HG03571 (cell line): Measurements from ENCODE around the gene ARFGEF3.

Experiments
- ATAC-seq: cut with Tn5 transposase; IDR thresholded peaks from one replicate; pipeline ENCODE4 v1.9.1; 2021; ENCODE audit not compliant: unreplicated experiment

ARFGEF3 gene

GRCh38 chr6:138297761-138298298 is 136.1 kb downstream of the ARFGEF3 start:
- ATAC-seq: no peak

GRCh38 chr6:138300469-138300868 is 138.7 kb downstream of the ARFGEF3 start:
- no peak for ATAC-seq

DNA sequence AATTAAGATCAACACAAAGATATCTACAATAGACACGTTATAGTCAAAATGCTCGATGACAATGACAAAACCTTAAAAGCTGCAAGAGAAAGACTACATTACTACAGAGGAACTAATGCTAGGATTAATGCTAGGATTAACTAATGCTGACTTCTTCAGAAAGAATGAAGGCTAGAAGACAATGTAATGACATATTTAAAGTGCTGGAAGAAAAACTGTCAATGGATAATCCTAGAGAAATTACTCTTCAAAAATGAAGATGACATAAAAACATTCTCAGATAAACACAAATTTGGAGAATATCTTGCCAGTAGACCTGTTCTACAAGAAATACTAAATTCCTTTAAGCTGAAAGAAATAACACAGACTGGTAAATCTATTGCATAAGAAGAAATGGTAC is 140.8 kb downstream of the ARFGEF3 start:
- no peak for ATAC-seq

- no peak for ATAC-seq
Observed at GRCh38 chr6:138307352-138307751, 145.6 kb downstream of the ARFGEF3 start.

DNA sequence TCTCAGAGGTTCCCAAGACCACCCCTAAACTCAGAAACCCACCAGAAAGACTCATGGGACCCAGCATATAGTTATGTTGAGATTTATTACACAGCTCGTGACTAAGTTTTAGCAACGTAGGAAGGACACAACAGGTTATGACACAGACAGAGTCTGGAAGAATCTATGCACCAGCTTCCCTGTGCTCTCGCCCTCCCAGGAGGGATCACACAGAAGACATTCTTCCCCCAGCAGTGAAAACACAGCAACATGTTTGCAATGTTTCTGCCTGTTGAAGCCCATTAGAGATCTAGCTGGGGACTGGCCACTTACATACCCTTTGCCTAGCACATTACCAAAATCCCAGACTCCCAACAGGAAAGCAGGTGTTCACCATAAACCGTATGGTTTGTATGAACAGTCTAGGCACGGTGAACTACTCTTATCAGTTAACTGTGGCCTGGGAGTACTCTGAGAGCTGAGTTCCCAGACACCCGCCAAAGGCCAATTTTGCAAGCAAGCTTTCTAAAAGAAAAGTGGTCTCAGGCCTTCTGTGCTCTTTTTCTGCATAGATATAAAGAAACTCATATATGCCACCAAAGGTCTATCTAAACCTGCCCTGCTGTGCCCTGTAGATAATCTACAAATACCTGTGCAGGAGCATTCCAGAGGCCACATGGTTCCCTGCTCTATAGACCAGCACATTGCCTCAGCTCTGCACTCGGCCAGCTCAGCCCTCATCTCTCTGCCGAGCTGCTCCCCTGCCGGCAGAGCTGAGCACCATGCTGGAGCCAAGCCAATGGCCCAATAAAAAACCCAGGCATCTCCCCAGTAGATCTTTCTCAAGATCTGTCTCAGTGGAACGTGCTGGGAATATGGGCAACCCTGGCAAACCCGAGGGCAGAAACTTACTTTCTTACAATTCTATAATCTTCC is 146.3 kb downstream of the ARFGEF3 start:
- ATAC-seq: no peak

DNA sequence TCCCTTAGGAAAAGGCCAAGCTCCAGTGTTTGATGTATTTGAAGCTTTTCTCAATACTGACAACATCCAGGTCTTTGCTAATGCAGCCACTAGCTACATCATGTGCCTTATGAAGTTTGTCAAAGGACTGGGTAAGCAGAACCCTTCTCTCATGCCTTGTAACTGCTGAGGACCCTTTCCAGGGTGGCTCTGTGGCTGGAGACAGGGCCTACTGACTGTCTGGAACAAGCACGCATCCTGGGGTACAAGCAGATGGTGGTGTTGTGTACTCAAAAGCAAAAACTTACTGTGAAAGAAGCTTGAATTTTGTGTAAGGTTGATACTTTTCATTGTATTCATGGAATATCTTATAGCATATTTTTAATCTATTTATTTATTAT is 147.0 kb downstream of the ARFGEF3 start:
- ATAC-seq: no peak

- ATAC-seq: no peak
Observed at GRCh38 chr6:138309695-138310094, 148.0 kb downstream of the ARFGEF3 start.

- ATAC-seq: no peak
Observed at GRCh38 chr6:138310294-138310693, 148.6 kb downstream of the ARFGEF3 start.

GRCh38 chr6:138310821-138311220 is 149.1 kb downstream of the ARFGEF3 start:
- no peak for ATAC-seq

- no peak for ATAC-seq
Observed at GRCh38 chr6:138311268-138311667, 149.5 kb downstream of the ARFGEF3 start.

GRCh38 chr6:138318741-138319375 is 157.1 kb downstream of the ARFGEF3 start:
- ATAC-seq: no peak

DNA sequence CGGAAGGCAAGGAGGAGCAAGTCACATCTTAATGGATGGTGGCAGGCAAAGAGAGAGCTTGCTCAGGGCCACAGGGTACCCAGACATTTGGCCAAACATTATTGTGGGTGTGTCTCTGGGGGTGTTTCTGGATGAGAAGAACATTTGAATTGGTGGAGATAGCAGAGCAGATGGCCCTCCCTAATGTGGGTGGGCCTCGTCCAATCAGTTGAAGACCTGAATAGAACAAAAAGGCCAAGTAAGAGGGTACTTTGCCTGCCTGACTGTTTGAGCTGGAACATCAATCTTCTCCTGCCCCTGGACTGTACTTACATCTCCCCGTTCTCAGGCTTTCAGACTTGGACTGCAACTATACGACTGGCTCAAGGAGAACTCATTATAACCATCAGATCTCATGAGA is 160.2 kb downstream of the ARFGEF3 start:
- no peak for ATAC-seq

DNA sequence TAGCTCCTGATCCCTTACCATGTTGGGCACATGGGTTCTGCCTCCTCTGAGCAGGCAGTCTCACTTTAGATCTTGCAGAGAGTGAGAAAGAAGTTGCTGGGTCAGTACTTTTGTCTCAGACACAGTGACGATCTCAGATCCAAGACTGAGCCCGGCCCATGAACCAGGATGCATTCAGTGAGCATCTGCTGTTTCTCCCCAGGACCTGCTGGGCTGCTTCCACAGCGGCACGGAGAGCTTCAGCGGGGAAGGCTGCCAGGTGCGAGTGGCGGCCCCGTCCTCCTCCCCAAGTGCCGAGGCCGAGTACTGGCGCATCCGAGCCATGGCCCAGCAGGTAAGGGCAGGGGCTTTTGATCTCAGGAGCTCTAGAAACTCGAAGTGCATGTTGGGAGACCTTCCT is 162.1 kb downstream of the ARFGEF3 start:
- ATAC-seq: no peak

GRCh38 chr6:138328210-138328609 is 166.5 kb downstream of the ARFGEF3 start:
- ATAC-seq: no peak

- no peak for ATAC-seq
Observed at GRCh38 chr6:138330763-138331162, 169.0 kb downstream of the ARFGEF3 start.

DNA sequence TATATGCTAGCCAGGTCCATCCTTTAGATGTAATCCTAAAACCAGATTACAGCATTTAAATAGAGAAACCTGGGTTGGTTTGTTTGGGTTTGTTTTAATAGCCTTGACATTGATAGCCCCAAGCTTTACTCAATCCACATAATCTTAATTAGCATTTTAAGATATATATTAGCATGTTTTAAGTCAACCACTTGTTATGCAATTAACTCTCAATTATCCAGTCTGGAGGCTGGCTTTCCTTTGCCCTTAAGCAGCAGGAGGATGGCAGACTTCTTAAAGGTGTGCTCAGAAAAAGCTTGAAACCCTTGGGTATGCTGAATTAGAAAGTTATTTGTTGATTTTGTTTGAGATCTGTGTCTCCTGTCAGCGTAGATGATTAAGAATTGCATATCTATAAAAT is 169.7 kb downstream of the ARFGEF3 start:
- ATAC-seq: no peak

DNA sequence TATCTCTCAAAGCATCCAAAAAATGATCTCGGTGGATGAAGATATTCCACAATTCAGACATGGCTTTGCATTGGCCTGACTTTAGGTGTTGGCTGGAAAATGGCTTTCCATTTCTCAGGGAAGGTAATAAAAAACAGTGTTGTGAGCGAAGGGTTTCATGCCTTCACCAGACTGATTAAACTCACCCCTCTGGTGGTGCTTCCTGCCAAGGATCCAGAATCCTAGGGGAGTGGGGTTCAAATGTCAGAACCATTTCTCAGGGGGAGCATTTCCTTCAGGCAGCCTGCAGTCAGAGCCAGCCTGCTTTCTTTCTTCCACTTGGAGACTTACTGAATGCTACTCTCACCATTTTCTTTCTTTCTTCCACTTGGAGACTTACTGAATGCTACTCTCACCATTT is 170.2 kb downstream of the ARFGEF3 start:
- ATAC-seq: no peak

DNA sequence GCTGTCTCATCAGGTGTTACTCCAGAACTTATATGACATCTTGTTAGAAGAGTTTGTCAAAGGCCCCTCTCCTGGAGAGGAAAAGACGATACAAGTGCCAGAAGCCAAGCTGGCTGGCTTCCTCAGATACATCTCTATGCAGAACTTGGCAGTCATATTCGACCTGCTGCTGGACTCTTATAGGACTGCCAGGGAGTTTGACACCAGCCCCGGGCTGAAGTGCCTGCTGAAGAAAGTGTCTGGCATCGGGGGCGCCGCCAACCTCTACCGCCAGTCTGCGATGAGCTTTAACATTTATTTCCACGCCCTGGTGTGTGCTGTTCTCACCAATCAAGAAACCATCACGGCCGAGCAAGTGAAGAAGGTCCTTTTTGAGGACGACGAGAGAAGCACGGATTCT is 172.3 kb downstream of the ARFGEF3 start:
- ATAC-seq: no peak

DNA sequence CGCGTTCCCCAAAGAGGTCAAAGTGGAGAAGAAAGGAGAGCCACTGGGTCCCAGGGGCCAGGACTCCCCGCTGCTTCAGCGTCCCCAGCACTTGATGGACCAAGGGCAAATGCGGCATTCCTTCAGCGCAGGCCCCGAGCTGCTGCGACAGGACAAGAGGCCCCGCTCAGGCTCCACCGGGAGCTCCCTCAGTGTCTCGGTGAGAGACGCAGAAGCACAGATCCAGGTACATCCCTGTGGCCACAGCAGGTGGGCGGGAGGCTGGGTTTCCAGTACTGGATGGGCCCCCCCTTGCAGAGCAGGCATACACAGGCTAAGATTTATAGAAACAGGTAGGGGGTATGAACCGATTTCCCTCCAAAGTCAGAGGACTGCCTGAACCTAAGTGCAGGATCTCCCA is 173.2 kb downstream of the ARFGEF3 start:
- ATAC-seq: no peak

DNA sequence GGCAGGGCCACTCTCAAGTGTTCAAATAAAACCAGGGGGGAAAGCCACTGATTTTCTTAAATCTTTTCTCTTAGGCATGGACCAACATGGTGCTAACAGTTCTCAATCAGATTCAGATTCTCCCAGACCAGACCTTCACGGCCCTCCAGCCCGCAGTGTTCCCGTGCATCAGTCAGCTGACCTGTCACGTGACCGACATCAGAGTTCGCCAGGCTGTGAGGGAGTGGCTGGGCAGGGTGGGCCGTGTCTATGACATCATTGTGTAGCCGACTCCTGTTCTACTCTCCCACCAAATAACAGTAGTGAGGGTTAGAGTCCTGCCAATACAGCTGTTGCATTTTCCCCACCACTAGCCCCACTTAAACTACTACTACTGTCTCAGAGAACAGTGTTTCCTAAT is 174.5 kb downstream of the ARFGEF3 start:
- no peak for ATAC-seq

- no peak for ATAC-seq
Observed at GRCh38 chr6:138337076-138337475, 175.3 kb downstream of the ARFGEF3 start.

- ATAC-seq: no peak
Observed at GRCh38 chr6:138339024-138339423, 177.3 kb downstream of the ARFGEF3 start.
